GM12878 (cell line): ENCODE results near the gene GFRA4. TPM values are rescaled to one million over a fixed set of nuclear protein-coding genes. Genes with fewer than 3 reads are reported as not detected.
"Not testable (repeated sequence)": the region's sequence is repeated elsewhere in the genome, so short reads cannot be mapped to it uniquely, and the experiment has no call there.

Experiments used
- ATAC-seq: fragments of 200-7000 bp; cut with Tn5 transposase; 3 replicates; pipeline ENCODE4 v1.9.1; 2020; ENCODE audit warnings: mild to moderate bottlenecking, moderate library complexity
- BruUV-seq: library from RNA; stranded (reverse); fragments of 400-500 nt; replicated peaks from 2 replicates; lab custom pipeline; 2021; lab: Mats Ljungman, UMichigan
- CTCF ChIA-PET: fragments of 300-600 bp; sonication (Branson Sonifier 250); formaldehyde crosslinking; extraction: SDS; loops from one replicate; lab custom pipeline; 2021; ENCODE audit warnings: inconsistent platforms; lab: Yijun Ruan, JAX
- POLR2A ChIA-PET: fragments of 350-600 bp; formaldehyde crosslinking; extraction: SDS; loops from one replicate; lab custom pipeline; 2021; ENCODE audit warnings: inconsistent platforms; lab: Charles Lee
- RAD21 ChIA-PET: fragments of 300-600 bp; sonication (Branson Sonifier 250); formaldehyde crosslinking; loops from one replicate; lab custom pipeline; 2023; ENCODE audit warnings: antibody characterized with exemption; ENCODE audit not compliant: unreplicated experiment; lab: Charles Lee
- SMC1A ChIA-PET: fragments of 300-600 bp; sonication (Branson Sonifier 250); formaldehyde crosslinking; loops from one replicate; lab custom pipeline; 2023; ENCODE audit not compliant: unreplicated experiment, uncharacterized antibody; lab: Charles Lee
- DNase-seq: peaks from one replicate; pipeline ENCODE4 v3.0.0-alpha.2; 2011; ENCODE audit warnings: low read depth, low spot score
- FAIRE-seq: peaks from 3 replicates; lab custom pipeline; 2011; peaks lifted over from hg19 to GRCh38; lab: Jason Lieb, UNC
- H2AFZ ChIP-seq: 2 replicates; pipeline ENCODE4 v1.6.0; 2011; ENCODE audit warnings: low read depth, low read length, control low read depth; ENCODE audit not compliant: control insufficient read depth
- H3K27ac ChIP-seq: 2 replicates; pipeline ENCODE4 v1.5.1; 2011; ENCODE audit warnings: control low read depth; ENCODE audit not compliant: control insufficient read depth, insufficient read depth
- H3K27me3 ChIP-seq, 2 experiments: replicated peaks in 1 of 2; 2 replicates each; pipeline versions ENCODE4 v1.6.0 to v1.6.1; 2011; ENCODE audit warnings: low read length in 1 of 2; ENCODE audit not compliant: control insufficient read depth in 2 of 2, insufficient read depth in 2 of 2
- H3K36me3 ChIP-seq, 2 experiments: 2 replicates each; pipeline ENCODE4 v1.5.1; 2011; ENCODE audit warnings: low read length in 1 of 2; ENCODE audit not compliant: control insufficient read depth in 2 of 2, insufficient read depth in 2 of 2
- H3K4me1 ChIP-seq: 2 replicates; pipeline ENCODE4 v1.6.1; 2011; ENCODE audit warnings: mild to moderate bottlenecking, low read length, moderate library complexity, mixed read lengths; ENCODE audit not compliant: control insufficient read depth, insufficient read depth
- H3K4me2 ChIP-seq: 2 replicates; pipeline ENCODE4 v1.6.0; 2011; ENCODE audit warnings: control low read depth; ENCODE audit not compliant: control insufficient read depth, insufficient read depth
- H3K4me3 ChIP-seq: fragments of 200-600 bp; sonication (generic); 2 replicates; pipeline ENCODE4 v1.5.1; 2016
- H3K79me2 ChIP-seq: 2 replicates; pipeline ENCODE4 v1.6.0; 2011; ENCODE audit warnings: low read length; ENCODE audit not compliant: control insufficient read depth, insufficient read depth
- H3K9ac ChIP-seq: 2 replicates; pipeline ENCODE4 v1.8.0; 2011; ENCODE audit warnings: low read length, control low read depth, mixed read lengths; ENCODE audit not compliant: control insufficient read depth, insufficient read depth
- H3K9me3 ChIP-seq: replicated peaks from 3 replicates; pipeline ENCODE4 v1.5.1; 2011; ENCODE audit warnings: mild to moderate bottlenecking, low read length; ENCODE audit not compliant: control insufficient read depth, insufficient read depth
- H4K20me1 ChIP-seq: 2 replicates; pipeline ENCODE4 v1.6.0; 2011; ENCODE audit not compliant: control insufficient read depth, insufficient read depth
- CREB1 ChIP-seq: IDR thresholded peaks from 2 replicates; pipeline ENCODE4 v1.6.1; 2012; ENCODE audit warnings: low read depth, mild to moderate bottlenecking, inconsistent platforms
- HDGF ChIP-seq: fragments of 450-650 bp; IDR thresholded peaks from 2 replicates; pipeline ENCODE4 v1.6.1; 2016; ENCODE audit warnings: antibody characterized with exemption
- WGBS: methylation state at CpG from one replicate; pipeline ENCODE4 v1.1.6; 2016; ENCODE audit warnings: low lambda C conversion rate; ENCODE audit not compliant: insufficient replicate concordance, insufficient coverage; ENCODE audit errors: missing lambda C conversion rate; 5-methylcytosine and 5-hydroxymethylcytosine counted together
- in situ Hi-C: fragments of 300-500 bp; cut with MboI; formaldehyde crosslinking; loops from 9 replicates; pipeline ENCODE4 v1.14.3; 2018; ENCODE audit warnings: mixed read lengths
- intact Hi-C: fragments of 100-400 bp; cut with micrococcal nuclease; formaldehyde crosslinking; loops from one replicate; pipeline ENCODE4 v1.14.2; 2022; ENCODE audit not compliant: unreplicated experiment
- polyA plus RNA-seq, 11 experiments: library from polyadenylated mRNA; depleted of rRNA in 4 of 11; unstranded in 6 of 11; stranded (reverse) in 5 of 11; fragments of >200 nt; fragmentation: Nextera tagmentation in 4 of 11; fragmentation: Illumina TruSeq in 1 of 11; extraction: Ambion mirVana in 4 of 11; extraction: Trizol in 1 of 11; gene quantifications; 1 replicate in 1 of 11; 2 replicates in 10 of 11; pipeline versions ENCODE4 v1.2.1 to v1.2.3, GENCODE V29; 2011 to 2016; ENCODE audit warnings: inconsistent platforms in 2 of 11, missing spikeins in 2 of 11, low read depth in 1 of 11
- total RNA-seq, 4 experiments: library from RNA; depleted of rRNA in 3 of 4; stranded (reverse); fragments of >200 nt in 3 of 4; fragmentation: Illumina TruSeq in 1 of 4; extraction: Trizol in 1 of 4; gene quantifications; 2 replicates each; pipeline versions ENCODE4 v1.2.1 to v1.2.3, GENCODE V29; 2013 to 2021

The GFRA4 gene
- total and polyA plus RNA-seq, 10 of the 15 experiments (the other 5 are each of a cell fraction or from before 2014, with no cell fraction given), result 0.04 TPM; not detected in 9

DNA sequence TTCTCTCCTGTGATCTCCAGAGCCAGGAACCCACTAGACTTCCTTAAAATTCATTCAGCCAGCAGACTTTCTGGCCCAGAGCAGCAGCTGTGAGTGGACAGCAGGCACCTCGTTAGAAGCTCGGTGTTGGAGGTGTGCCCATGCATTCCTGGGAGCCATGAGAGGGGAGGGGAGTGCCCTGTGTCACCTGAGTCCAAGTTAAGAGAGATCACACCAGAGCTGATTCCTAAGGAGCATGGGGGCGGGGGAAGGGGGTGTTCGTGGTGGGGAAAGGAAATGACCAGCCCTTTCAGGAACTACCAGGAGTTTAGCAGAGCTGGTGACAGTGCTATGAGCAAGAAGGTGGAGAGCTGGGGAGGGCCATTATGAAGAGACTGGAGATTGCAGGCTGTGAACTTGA is 46.9 kb downstream of the GFRA4 start:
- ATAC-seq (no peak), FAIRE-seq (no peak)
- CTCF ChIA-PET, result no interaction called here

DNA sequence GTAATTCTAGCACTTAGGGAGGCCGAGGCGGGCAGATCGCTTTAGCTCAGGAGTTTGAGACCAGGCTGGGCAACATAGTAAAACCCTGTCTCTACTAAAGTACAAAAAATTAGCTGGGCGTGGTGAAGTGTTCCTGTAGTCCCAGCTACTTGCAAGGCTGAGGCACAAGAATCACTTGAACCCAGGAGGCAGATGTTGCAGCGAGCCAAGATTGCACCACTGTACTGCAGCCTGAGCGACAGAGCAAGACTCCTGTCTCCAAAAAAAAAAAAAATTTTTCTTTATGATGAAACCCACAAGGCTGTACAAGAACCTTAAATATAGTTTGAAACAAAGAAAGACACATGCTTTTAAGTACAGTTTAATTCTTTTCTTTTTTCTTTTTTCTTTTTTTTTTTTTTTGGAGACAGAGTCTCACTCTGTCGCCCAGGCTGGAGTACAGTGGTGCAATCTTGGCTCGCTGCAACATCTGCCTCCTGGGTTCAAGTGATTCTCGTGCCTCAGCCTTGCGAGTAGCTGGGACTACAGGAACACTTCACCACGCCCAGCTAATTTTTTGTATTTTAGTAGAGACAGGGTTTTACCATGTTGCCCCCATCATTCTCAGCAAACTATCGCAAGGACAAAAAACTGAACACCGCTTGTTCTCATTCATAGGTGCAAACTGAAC is 47.9 kb downstream of the GFRA4 start:
- DNase-seq, H3K9ac ChIP-seq, H3K4me1 ChIP-seq, H3K9me3 ChIP-seq, H2AFZ ChIP-seq, RAD21 ChIA-PET, intact Hi-C loops, H3K4me3 ChIP-seq, in situ Hi-C loops, FAIRE-seq, POLR2A ChIA-PET, H3K79me2 ChIP-seq, H3K27ac ChIP-seq, CTCF ChIA-PET, H4K20me1 ChIP-seq, H3K4me2 ChIP-seq, ATAC-seq, H3K27me3 ChIP-seq, BruUV-seq, H3K36me3 ChIP-seq: not testable (repeated sequence)
- WGBS, result 90% methylated on average over 12 of the region's 13 CpGs
- SMC1A ChIA-PET, result interaction anchor here (1.1 kb wide), 1 partner anchor 352 kb away, joined by 3 read pairs; no protein-coding TSS in a partner anchor

More for the DNA sequence above, 46.9 kb downstream of the GFRA4 start:
- H3K27ac ChIP-seq, result no peak overlapping the region
- no peak for TF ChIP-seq CREB1
- no peak for TF ChIP-seq HDGF
- in situ Hi-C loops (no loop called here), intact Hi-C loops (no loop called here)
- H3K36me3 ChIP-seq, result no peaks in the 10 kb centered on the region; a peak in 1 of 4 replicates
- no peak for DNase-seq
- H3K9ac ChIP-seq, result no peak overlapping the region
- no peaks in the 10 kb centered on the region for H3K79me2 ChIP-seq
- H3K27me3 ChIP-seq, result no peaks in the 10 kb centered on the region
- ChIA-PET RAD21 (no interaction called here), SMC1A (no interaction called here), POLR2A (no interaction called here)
- no peak overlapping the region for H2AFZ ChIP-seq
- no peaks in the 10 kb centered on the region for H3K9me3 ChIP-seq
- H4K20me1 ChIP-seq, result no peaks in the 10 kb centered on the region
- no peak overlapping the region for H3K4me3 ChIP-seq
- WGBS, result 97% methylated on average over 2 of the region's 4 CpGs
- BruUV-seq, result no TSS peak
- H3K4me2 ChIP-seq, result no peak overlapping the region
- H3K4me1 ChIP-seq, result 0 out of 2 replicates have a peak, but pooled peaks cover 3% of the 10 kb centered on the region
